ENCODE measurements around the gene LMNA. TPM values are rescaled to one million over a fixed set of nuclear protein-coding genes. Genes with fewer than 3 reads are reported as not detected.
A peak's percentile ranks its signal among the peaks of the same experiment; 100 is the strongest.

LMNA gene
- polyA plus RNA-seq, 3 donors = 16.5 to 45.5 (median 24.7) TPM

GRCh38 chr1:156148216-156148615 lies 33.7 kb downstream of the LMNA start:
- Mint-ChIP-seq H3K27me3 (ENCODE audit: low read depth in 3 of 3) (peaks cover 2 to 6% (median 4%) of the 10 kb centered on the region in 3 donors), H3K27ac (peak overlapping the region; percentile 97 to 99 (median 98)), H3K4me3 (peak overlapping the region; percentile 52 to 66), H3K9me3 (peaks cover 0 to 5% (median 0%) of the 10 kb centered on the region in 7 donors), H3K36me3 (peaks cover 0 to 4% of the 10 kb centered on the region in 2 donors), H3K4me1 (peaks cover 74% of the 10 kb centered on the region)
- peak; percentile 90 to 92 (median 92) for DNase-seq
- Histone ChIP-seq H3K4me2 (replicated peaks; ENCODE audit: extremely low read depth, low read length, poor library complexity, severe bottlenecking) (peak overlapping the region; percentile 40), H4K20me1 (ENCODE audit: insufficient read depth, low read length) (no peaks in the 10 kb centered on the region), H3K36me3 (replicated peaks in 1 of 2; ENCODE audit: control insufficient read depth in 1 of 2, insufficient read depth in 2 of 2, low read length in 2 of 2) (no peaks in the 10 kb centered on the region), H3K27ac (ENCODE audit: low read depth in 1 of 2, low read length in 2 of 2) (peak overlapping the region; percentile 94 to 98), H3K9me3 (replicated peaks in 1 of 2; ENCODE audit: control insufficient read depth in 1 of 2, insufficient read depth in 1 of 2, low read length in 2 of 2) (no peaks in the 10 kb centered on the region), H3K79me2 (ENCODE audit: insufficient read depth, low read length) (peaks cover 10% of the 10 kb centered on the region), H3K4me1 (ENCODE audit: control insufficient read depth in 1 of 2, insufficient read depth in 2 of 2, low read length in 2 of 2) (peaks cover 75 to 76% of the 10 kb centered on the region in 2 donors), H3K4me3 (replicated peaks in 1 of 3; ENCODE audit: low read depth in 2 of 3, low read length in 3 of 3) (peak overlapping the region in 1 of 3 experiments; percentile 31), H2AFZ (ENCODE audit: insufficient read depth, low read depth, low read length, poor library complexity, severe bottlenecking) (peak overlapping the region; percentile 41), H3K27me3 (ENCODE audit: control insufficient read depth in 2 of 2, insufficient read depth in 2 of 2, low read length in 2 of 2) (no peaks in the 10 kb centered on the region), H3K9ac (ENCODE audit: insufficient read depth, low read length, poor library complexity, severe bottlenecking) (peak overlapping the region; percentile 55)
- no CpG with 5 or more reads among the region's 6 CpGs for WGBS (ENCODE audit: insufficient coverage)
- intact Hi-C loops (cut with micrococcal nuclease) = loop anchor here (2.0 to 5.0 kb wide), 4 partner anchors 44 to 169 kb away; partner anchors contain the start of gene SLC25A44 (in 1 of the 2)
- no peak for TF ChIP-seq CTCF (IDR thresholded peaks at IDR 0.05)

GRCh38 chr1:156149374-156150332 lies 35.1 kb downstream of the LMNA start:
- WGBS (ENCODE audit: insufficient coverage) = 63% methylated on average over 11 of the region's 20 CpGs
- intact Hi-C loops (cut with micrococcal nuclease) = loop anchor here (2.0 to 5.0 kb wide), 4 partner anchors 43 to 168 kb away; partner anchors contain the start of gene SLC25A44 (in 1 of the 2)
- Histone ChIP-seq H3K4me1 (ENCODE audit: control insufficient read depth in 1 of 2, insufficient read depth in 2 of 2, low read length in 2 of 2) (peaks cover 88 to 90% of the 10 kb centered on the region in 2 donors), H3K36me3 (replicated peaks in 1 of 2; ENCODE audit: control insufficient read depth in 1 of 2, insufficient read depth in 2 of 2, low read length in 2 of 2) (no peaks in the 10 kb centered on the region), H3K9me3 (replicated peaks in 1 of 2; ENCODE audit: control insufficient read depth in 1 of 2, insufficient read depth in 1 of 2, low read length in 2 of 2) (no peaks in the 10 kb centered on the region), H4K20me1 (ENCODE audit: insufficient read depth, low read length) (no peaks in the 10 kb centered on the region), H2AFZ (ENCODE audit: insufficient read depth, low read depth, low read length, poor library complexity, severe bottlenecking) (no peak overlapping the region), H3K27me3 (ENCODE audit: control insufficient read depth in 2 of 2, insufficient read depth in 2 of 2, low read length in 2 of 2) (no peaks in the 10 kb centered on the region), H3K79me2 (ENCODE audit: insufficient read depth, low read length) (peaks cover 20% of the 10 kb centered on the region), H3K9ac (ENCODE audit: insufficient read depth, low read length, poor library complexity, severe bottlenecking) (peak overlapping the region; percentile 74), H3K4me2 (replicated peaks; ENCODE audit: extremely low read depth, low read length, poor library complexity, severe bottlenecking) (peak overlapping the region; percentile 17), H3K4me3 (replicated peaks in 1 of 3; ENCODE audit: low read depth in 2 of 3, low read length in 3 of 3) (peak overlapping the region in 1 of 3 experiments; percentile 7), H3K27ac (ENCODE audit: low read depth in 1 of 2, low read length in 2 of 2) (peak overlapping the region; percentile 94 to 98)
- DNase-seq = no peak
- no peak for TF ChIP-seq CTCF (IDR thresholded peaks at IDR 0.05)
- Mint-ChIP-seq H3K4me3 (peak overlapping the region in 1 of 2 donors; percentile 21), H3K36me3 (peaks cover 3 to 4% of the 10 kb centered on the region in 2 donors), H3K9me3 (peaks cover 0 to 5% (median 0%) of the 10 kb centered on the region in 7 donors), H3K4me1 (peaks cover 86% of the 10 kb centered on the region), H3K27me3 (ENCODE audit: low read depth in 3 of 3) (peaks cover 0 to 6% (median 3%) of the 10 kb centered on the region in 3 donors), H3K27ac (peak overlapping the region; percentile 97 to 99 (median 98))

Measured in CD14-positive monocyte (primary cell).